ENCODE data around the gene SLC50A1. TPM values are rescaled to one million over a fixed set of nuclear protein-coding genes. Genes with fewer than 3 reads are reported as not detected.

The SLC50A1 gene
- total RNA-seq, 1 experiment from 2014 or later: 28.7 TPM

DNA sequence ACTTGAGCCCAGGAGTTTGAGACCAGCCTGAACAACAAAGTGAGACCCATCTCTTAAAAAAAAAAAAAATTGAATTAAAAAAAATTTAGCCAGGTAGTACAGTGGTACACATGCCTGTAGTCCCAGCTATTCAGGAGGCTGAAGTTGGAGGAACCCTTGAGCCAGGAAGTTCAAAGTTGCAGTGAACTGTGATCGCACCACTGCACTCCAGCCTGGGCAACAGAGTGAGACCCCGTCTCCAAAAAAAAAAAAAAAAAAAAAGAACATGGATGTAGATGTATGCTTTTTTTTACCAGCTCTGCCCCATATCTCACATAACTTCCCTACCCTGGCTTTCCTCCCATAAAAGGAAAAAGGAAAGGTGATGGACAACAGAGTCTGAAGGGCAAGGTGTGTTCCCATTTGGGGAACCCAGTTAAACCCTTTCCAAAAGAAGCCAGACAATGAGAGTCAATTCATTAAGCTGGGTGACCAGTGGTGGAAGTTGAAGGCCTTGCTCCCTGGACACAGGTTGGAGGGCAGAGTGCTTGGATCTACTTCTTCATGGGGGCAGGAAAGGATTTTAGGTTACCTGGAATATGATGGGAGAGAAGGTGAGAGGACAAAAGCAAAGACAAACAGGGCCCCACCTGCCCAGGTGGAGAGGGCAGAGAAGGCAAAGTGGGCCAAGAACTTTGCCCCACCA, 34.6 kb downstream of the SLC50A1 start:
- DNase-seq (ENCODE audit: low read depth): no peak

DNA sequence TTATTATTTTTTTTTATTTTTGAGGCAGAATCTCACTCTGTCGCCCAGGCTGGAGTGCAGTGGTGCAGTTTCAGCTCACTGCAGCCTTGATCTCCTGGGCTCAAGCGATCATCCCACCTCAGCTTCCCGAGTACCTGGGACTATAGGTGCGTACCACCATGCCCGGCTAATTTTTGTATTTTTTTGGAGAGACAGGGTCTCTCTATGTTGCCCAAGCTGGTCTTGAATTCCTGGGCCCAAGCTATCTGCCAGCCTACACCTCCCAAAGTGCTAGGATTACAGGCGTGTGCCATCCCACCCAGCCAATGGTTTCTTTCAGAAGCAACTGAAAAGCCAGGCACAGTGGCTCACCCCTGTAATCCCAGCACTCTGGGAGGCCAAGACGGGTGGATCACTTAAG, 35.2 kb downstream of the SLC50A1 start:
- no peak for DNase-seq (ENCODE audit: low read depth)

DNA sequence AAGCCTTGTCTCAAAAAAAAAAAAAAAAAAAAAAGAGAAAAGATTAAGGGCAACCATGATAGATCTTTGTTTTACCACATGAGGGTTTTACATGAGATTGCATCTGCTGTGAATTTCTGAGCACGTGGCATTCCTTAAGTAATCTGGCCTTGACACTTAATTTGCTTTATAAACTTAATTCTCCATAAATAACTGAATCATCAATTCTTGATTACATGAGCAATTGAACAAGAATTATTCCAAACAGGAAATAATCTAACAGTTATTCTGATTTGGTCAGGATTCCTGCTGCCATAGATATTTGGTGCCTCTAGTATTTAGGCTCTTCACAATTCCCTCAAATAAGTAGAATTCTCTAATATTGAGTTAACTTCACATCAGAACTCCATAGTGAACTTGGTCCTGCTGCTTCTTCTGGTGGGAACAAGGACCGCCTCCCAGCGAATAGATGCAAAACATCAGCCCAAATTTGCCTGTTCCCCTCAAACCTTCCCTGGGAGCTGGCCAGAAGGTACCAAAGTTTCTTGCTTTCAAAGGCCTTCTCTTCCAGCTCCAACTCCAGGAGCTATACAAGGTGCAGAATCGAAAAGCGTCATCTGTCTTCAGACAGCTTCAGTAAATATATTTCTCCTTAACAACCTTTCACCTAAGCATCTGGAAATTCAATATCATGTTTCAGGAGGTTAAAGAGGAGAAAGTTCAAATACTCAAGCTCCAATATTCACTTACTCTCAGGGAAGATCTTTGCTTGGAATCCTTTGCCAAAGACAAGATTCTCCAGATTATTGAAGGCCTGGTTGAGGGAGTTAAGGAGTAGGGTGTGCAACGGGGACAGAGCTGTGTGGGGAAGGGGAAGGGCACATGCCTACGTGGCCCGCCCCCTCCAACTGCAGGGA, 36.4 kb downstream of the SLC50A1 start:
- DNase-seq (ENCODE audit: low read depth): no peak

DNA sequence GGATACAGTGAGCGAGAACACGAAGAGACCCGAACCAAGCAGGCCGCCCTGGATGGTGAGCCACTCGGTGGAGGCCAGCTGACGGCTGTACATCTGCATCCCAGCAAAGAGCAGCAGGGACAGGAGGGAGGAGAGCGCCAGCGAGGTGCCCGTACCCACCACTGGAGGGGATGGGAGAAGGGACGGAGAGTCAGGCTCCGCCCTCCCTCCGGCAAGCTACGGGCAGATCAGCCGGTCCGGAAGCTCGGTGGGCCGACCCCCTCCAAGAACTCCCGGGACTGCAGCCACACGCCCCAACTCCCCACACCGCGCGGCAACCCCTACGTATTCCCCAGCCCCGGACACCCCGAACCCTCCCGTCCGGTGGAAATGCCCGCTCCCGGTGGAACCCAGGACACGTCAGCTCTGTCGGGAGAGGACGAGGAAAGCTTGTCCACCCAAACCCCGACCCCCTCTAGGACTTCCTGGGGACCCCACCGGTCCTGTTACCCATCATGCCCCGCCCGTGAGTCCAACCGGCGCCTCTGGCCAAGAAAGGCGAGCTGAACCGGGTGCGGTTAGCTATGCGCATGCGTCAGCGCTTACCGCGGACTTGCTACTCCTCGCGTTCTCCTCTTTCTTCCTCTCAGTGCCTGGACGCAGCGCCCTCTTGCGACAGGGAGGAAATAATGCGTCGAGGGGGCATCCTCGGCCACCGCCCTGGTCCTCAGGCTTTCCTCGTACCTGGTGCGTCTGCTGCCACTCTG, 37.3 kb downstream of the SLC50A1 start, which contains the start of gene KRTCAP2:
Gene KRTCAP2, minus strand, starts transcription at position 573 of the 746 bp plus-strand sequence. Its CDS starts 80 bp downstream, at position 493.
- peak; percentile 98 for DNase-seq (ENCODE audit: low read depth)

DNA sequence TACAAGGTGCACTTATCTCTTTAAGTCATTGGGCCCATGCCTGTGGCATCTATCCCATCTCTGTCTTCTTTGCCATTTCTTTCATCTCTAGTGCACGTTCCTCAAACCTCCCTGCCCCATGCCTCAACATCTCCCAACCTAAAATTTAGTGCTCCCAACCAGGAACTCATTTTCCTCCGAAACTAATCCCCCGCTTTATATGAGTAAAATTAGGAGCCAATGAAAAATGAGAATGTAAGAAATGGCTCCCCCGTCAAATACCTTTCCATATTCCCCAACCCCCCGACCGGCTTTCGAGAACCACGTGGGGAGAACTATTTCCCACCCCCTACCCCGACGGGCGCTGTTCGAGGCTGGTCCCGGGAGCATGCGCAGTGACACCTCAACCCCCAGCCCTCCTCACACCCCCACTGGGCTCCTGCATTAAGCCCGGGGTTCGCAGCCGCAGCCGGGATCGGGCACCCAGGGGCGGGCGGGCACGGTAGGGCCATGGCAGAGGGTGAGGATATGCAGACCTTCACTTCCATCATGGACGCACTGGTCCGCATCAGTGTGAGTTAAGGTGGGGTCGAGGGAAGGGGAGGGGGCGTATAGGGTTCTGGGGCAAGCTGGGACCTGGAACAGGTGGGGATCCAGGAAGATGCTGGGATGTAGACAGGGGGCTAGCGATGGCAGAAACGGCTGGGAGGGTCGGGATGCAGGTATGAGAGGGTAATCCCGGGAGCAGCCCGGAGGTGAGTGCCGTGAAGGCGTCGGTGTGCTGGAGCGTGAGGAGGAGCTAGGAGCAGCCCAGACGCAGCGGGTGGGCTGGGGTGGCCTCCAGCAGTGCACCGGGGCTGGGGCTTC, 38.0 kb downstream of the SLC50A1 start, which contains the start of gene TRIM46:
Gene TRIM46, plus strand, starts transcription at position 372 of the 846 bp plus-strand sequence. Its CDS starts 118 bp downstream, at position 490.
- peak; percentile 68 for DNase-seq (ENCODE audit: low read depth)

DNA sequence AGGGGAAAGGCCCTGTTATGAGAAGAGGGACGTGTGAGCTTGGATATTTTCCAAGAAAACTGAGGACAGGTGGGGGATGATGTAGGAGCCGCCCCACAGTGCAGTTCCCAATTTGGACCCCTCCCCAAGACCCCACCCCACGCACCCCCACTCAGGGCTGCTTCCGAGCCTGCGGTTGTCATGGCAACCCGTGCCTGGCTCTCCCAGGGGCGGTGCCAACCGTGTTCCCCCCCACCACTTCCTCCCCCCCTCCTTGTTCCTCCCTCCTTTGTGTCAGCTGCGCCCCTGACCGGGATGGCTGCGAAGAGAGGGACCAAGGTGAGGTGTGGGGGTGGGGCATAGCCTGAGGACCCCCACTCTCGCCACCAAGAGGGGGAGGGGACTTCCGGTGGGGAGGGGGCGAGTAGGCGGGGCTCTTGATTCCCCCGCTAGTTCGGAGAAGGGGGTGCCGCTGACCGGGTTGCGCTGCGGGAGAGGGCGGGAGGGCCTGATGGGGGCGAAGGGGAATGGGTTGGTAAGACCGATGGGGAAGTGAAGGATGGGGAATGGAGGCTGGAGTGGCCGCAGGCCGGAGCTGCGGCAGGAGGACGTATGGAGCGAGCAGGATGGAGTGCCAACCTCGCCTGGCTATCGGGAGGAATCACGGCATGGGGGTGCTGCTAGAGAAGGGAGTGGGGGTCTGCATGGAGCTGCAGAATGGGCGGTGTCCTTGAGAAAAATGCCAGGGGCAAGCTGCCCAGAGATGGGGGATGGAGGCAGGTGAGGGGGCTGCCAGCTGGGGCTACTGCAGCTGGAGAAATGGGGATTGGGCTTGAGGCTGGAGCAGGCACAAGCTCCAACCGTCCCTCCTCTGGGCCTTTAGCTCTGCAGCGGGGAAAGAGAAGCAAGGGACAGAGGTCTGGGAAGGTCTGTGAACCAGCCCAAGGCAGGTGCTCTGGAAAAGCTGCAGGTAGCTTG, 39.0 kb downstream of the SLC50A1 start:
- no peak for DNase-seq (ENCODE audit: low read depth)

DNA sequence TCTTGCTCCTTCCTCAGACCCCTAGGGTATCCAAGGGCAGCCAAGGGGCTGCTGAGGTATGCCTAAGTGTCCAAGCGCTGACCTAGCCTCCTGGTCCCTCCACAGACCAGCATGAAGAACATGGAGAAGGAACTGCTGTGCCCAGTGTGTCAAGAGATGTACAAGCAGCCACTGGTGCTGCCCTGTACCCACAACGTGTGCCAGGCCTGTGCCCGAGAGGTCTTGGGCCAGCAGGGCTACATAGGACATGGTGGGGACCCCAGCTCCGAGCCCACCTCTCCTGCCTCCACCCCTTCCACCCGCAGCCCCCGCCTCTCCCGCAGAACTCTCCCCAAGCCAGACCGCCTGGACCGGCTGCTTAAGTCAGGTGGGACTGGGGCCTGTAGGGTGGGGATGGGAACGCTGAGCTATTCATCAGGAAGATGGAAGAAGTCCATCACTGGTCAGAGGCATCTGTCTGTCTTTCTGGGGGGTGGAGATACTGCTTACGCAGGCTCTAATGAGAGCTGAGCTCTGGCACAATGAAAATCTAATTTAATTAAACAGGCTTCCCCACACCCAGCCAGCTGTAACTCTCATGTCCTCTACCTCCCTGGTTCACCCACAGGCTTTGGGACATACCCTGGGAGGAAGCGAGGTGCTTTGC, 39.8 kb downstream of the SLC50A1 start:
- no peak for DNase-seq (ENCODE audit: low read depth)

DNA sequence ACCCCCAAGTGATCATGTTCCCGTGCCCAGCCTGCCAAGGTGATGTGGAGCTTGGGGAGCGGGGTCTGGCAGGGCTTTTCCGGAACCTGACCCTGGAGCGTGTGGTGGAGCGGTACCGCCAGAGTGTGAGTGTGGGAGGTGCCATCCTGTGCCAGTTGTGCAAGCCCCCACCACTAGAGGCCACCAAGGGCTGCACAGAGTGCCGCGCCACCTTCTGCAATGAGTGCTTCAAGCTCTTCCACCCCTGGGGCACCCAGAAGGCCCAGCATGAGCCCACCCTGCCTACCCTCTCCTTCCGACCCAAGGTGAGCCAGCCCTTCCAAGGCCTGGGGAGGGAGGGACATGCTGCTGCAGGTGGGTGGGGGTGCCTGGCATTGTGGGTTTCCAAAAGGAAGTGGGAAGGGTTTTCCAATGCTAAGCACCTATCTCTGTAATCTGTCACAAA, 40.3 kb downstream of the SLC50A1 start:
- no peak for DNase-seq (ENCODE audit: low read depth)

DNA sequence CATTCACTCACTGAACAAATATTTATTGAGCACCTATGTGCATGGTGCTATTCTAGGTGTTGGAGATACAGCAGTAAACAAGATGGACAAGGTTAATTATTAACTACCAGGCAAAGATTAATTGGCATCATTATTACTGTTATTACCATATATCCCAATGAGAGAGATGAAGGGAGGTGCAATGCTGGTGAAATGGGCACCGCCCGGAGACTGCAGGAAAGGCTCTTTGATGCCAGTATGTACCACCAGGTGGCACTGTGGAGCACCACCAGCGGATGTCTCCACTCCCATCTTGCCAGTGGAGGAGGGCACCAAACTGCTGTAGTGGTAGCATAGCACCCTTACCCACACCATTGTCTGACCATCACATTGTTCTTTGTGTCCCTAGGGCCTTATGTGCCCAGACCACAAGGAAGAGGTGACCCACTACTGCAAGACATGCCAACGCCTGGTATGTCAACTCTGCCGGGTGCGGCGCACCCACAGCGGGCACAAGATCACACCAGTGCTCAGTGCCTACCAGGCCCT, 41.0 kb downstream of the SLC50A1 start:
- peak; percentile 74 for DNase-seq (ENCODE audit: low read depth)

DNA sequence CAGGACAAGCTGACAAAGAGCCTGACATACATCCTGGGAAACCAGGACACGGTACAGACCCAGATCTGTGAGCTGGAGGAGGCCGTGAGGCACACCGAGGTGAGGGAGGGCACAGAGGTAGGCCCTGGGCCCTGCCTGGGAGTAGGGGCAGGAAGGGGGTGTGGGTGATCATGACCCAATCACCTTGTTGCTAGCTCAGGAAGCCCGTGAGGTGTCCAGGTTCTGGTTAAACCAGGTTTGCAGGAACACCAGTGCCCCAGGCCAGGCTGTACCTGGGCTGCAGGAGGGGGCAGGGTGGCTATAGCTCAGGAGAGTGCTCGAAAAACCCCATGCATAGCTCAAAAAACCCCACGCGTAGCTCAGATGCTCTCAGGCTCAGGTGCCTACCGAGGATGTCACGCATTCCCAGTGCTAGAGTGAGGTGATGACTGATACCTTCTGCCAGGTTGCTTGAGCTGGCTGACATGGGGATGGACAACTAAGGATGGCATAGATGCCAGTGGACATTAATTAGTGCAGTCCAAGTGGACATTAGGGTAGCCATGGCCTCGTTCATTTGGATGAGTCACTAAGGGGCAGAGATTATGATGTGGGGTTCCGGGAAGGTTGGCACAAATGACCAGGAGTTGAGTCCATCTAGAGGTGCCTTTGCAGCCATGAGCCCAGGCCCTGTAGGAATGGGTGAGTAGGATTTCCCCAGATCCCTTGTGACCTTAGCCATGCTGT, 41.7 kb downstream of the SLC50A1 start:
- peak; percentile 2 for DNase-seq (ENCODE audit: low read depth)

DNA sequence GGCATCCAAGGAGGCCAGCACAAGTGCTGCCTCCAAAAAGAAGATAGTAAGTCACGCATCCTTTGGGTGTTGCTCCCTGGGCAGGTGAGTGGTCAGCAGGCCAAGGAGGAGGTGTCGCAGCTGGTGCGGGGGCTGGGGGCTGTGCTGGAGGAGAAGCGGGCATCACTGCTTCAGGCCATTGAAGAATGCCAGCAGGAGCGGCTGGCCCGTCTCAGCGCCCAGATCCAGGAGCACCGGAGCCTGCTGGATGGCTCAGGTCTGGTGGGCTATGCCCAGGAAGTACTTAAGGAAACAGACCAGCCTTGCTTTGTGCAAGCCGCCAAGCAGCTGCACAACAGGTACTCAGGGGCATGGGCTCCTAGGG, 42.2 kb downstream of the SLC50A1 start:
- DNase-seq (ENCODE audit: low read depth): no peak

DNA sequence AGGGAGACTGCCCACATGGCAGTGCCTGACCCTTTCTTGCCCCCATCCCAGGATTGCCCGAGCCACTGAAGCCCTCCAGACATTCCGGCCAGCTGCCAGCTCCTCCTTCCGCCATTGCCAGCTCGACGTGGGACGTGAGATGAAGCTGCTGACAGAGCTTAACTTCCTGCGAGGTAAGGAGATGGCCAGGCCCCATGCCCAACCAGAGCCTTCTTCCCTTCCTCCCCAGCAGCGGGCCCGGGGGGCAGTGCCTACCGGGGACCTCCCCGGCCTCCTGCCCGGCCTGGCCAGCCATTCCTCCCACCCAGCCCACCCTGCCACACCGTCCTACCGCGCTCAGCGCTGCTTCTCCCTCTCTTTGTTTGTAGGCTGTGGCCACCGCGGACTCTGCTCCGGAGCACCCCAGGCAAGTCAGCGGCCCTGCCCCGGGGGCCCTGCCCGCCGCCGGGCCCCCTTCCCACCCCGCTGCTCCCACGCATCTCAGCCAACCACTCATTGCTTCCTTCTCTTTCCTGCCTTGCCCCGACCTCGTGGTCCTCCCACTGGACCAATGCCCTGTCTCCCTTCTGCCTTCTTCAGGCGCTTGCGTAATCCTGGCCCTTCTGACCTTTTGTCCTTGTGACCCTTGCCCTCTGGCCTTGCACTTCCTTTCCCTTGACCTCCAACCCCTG, 42.9 kb downstream of the SLC50A1 start:
- DNase-seq (ENCODE audit: low read depth): peak; percentile 2

DNA sequence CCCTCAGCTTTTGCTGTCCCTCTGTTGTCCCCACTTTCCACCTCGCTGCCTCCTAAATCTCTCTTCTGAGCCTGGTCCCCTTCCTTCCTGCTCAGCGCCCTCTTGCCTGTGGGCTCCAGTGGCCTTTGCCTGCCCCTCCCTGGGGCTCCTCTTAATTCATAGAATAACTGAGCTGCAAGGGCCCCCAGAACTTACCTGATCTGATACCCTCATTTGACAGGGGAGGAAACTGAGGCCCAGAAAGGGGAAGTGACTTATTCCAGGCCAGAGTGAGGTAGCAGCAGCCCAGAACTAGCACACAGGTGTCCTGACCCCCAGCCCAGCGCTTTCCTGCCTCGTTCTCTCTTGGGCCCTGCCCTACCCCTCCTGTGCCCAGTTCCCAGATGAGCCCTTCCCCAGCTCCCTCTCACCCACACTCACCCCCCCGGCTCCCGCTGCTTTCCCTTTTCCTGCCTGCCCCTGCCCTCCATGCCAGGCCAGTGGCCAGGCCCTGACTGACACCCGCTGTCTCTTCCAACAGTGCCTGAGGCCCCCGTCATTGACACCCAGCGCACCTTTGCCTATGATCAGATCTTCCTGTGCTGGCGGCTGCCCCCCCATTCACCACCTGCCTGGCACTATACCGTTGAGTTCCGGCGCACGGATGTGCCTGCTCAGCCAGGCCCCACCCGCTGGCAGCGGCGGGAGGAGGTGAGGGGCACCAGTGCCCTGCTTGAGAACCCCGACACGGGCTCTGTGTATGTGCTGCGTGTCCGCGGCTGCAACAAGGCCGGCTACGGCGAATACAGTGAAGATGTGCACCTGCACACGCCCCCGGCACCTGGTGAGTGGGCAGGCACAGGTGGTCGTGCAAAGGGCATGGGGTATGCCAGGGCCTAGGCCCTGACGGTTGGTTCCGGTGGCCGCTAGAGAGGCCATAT, 43.7 kb downstream of the SLC50A1 start:
- DNase-seq (ENCODE audit: low read depth): no peak

DNA sequence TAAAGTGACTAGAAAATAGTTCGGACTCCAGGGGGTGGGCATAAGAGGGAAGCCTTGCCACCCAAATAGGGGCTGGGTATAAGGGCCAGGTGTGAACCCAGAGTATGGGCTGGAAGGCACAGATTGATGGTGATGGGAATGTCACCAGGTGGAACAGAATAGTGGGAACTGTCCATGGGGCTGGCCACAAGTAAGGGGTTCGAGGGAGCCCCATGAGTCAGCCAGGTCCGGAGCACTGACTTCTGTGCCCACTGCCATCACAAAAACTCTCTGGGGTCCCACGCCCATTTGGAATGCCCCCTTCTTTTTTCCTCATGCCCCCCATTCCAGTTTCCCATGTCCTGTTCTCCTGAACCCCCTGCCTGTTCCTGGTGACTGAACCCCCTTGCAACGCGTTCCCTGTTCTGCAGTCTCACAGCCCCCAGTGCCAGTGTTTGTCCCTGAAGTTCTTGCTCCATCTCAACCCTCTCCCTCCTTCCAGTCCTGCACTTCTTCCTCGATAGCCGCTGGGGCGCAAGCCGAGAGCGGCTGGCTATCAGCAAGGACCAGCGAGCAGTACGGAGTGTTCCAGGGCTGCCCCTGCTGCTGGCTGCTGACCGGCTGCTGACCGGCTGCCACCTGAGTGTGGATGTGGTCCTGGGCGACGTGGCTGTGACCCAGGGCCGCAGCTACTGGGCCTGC, 45.9 kb downstream of the SLC50A1 start:
- no peak for DNase-seq (ENCODE audit: low read depth)

DNA sequence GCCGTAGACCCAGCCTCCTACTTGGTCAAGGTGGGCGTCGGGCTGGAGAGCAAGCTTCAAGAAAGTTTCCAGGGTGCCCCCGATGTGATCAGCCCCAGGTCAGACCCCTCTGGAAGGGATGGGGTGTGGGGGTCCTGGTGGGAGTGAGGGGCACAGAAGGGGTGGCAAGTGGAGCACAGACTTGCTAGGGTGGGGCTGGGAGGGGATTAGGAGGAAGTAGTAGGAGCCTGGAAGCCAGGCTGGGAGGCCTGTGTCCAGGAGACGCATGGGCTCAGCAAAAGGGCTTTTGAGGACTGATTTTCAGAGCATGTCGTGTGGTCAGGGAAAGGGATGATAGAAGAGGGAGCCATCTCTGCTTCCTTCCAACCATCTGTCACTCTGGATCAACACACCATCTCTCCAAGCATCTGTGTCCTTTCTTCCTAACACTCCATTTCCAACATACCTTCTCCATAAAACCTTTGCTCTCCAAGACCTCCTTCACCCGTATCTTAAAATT, 46.4 kb downstream of the SLC50A1 start:
- DNase-seq (ENCODE audit: low read depth): no peak

DNA sequence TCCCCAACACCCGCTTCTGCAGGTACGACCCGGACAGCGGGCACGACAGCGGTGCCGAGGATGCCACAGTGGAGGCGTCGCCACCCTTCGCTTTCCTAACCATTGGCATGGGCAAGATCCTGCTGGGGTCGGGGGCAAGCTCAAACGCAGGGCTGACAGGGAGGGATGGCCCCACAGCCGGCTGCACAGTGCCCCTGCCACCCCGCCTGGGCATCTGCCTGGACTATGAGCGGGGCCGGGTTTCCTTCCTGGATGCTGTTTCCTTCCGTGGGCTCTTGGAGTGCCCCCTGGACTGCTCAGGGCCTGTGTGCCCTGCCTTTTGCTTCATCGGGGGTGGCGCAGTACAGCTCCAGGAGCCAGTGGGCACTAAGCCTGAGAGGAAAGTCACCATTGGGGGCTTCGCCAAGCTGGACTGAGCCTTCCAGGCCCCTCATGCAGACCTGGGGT, 48.1 kb downstream of the SLC50A1 start:
- DNase-seq (ENCODE audit: low read depth): no peak

Data from Daoy (cell line).